ENCODE measurements around the gene FAM8A1.

The FAM8A1 gene

GRCh38 chr6:17599877-17600526 is at the start of gene FAM8A1:
FAM8A1 (plus strand) TSS chr6:17600302; CDS start chr6:17600410, 108 bp downstream.
- peak; percentile 41; the same call in 1 of the 2 replicates for TF ChIP-seq CTCF (IDR thresholded peaks at IDR 0.05; ENCODE audit: borderline replicate concordance, insufficient read depth, low read depth, low read length)
- H3K4me3 ChIP-seq (ENCODE audit: low read depth, low read length) = peak within 1 kb of the TSS; percentile 82

- no peak for TF ChIP-seq CTCF (IDR thresholded peaks at IDR 0.05; ENCODE audit: borderline replicate concordance, insufficient read depth, low read depth, low read length)
- H3K4me3 ChIP-seq (ENCODE audit: low read depth, low read length) = no peak overlapping the region
Observed at GRCh38 chr6:17551383-17551958, 48.6 kb upstream of the FAM8A1 start.

- TF ChIP-seq CTCF (IDR thresholded peaks at IDR 0.05; ENCODE audit: borderline replicate concordance, insufficient read depth, low read depth, low read length) = no peak
- H3K4me3 ChIP-seq (ENCODE audit: low read depth, low read length) = no peak overlapping the region
Observed at GRCh38 chr6:17552861-17553260, 47.2 kb upstream of the FAM8A1 start.

- no peak for TF ChIP-seq CTCF (IDR thresholded peaks at IDR 0.05; ENCODE audit: borderline replicate concordance, insufficient read depth, low read depth, low read length)
- no peak overlapping the region for H3K4me3 ChIP-seq (ENCODE audit: low read depth, low read length)
Observed at GRCh38 chr6:17556014-17556413, 44.1 kb upstream of the FAM8A1 start.

- H3K4me3 ChIP-seq (ENCODE audit: low read depth, low read length) = no peak overlapping the region
Observed at GRCh38 chr6:17562636-17563035, 37.5 kb upstream of the FAM8A1 start.

GRCh38 chr6:17565399-17565798 is 34.7 kb upstream of the FAM8A1 start:
- no peak overlapping the region for H3K4me3 ChIP-seq (ENCODE audit: low read depth, low read length)
- TF ChIP-seq CTCF (IDR thresholded peaks at IDR 0.05; ENCODE audit: borderline replicate concordance, insufficient read depth, low read depth, low read length) = no peak

More at GRCh38 chr6:17562636-17563035, 37.5 kb upstream of the FAM8A1 start:
- TF ChIP-seq CTCF (IDR thresholded peaks at IDR 0.05; ENCODE audit: borderline replicate concordance, insufficient read depth, low read depth, low read length) = no peak
